Chondrocyte (in vitro differentiated cells): ENCODE results near the gene TMEM132A. TPM values are rescaled to one million over a fixed set of nuclear protein-coding genes. Genes with fewer than 3 reads are reported as not detected.

ENCODE experiments used
- DNase-seq: peaks from one replicate; pipeline ENCODE4 v3.0.0; 2021; ENCODE audit warnings: mixed read lengths, low spot score
- H3K27ac Mint-ChIP-seq: one replicate; pipeline ENCODE4 v1.8.0; 2021; ENCODE audit warnings: mild to moderate bottlenecking, moderate library complexity, mixed read lengths; ENCODE audit not compliant: unreplicated experiment
- H3K27me3 Mint-ChIP-seq: 2 replicates; pipeline ENCODE4 v1.8.0; 2021; ENCODE audit warnings: low read depth, mixed read lengths
- H3K36me3 Mint-ChIP-seq: 2 replicates; pipeline ENCODE4 v1.8.0; 2021; ENCODE audit warnings: low read depth, mixed read lengths
- H3K4me1 Mint-ChIP-seq: 2 replicates; pipeline ENCODE4 v1.8.0; 2021; ENCODE audit warnings: low read depth, mild to moderate bottlenecking, mixed read lengths
- H3K4me3 Mint-ChIP-seq: one replicate; pipeline ENCODE4 v1.8.0; 2021; ENCODE audit warnings: mild to moderate bottlenecking, moderate library complexity, mixed read lengths; ENCODE audit not compliant: unreplicated experiment
- H3K9me3 Mint-ChIP-seq: 2 replicates; pipeline ENCODE4 v1.8.0; 2021; ENCODE audit warnings: low read depth, mixed read lengths
- CTCF ChIP-seq: fragments of 200-600 bp; sonication (generic); IDR thresholded peaks from 2 replicates; pipeline ENCODE4 v1.5.0; 2021; ENCODE audit warnings: antibody characterized with exemption, mild to moderate bottlenecking, moderate library complexity
- total RNA-seq: library from RNA; stranded (reverse); gene quantifications from 3 replicates; pipeline ENCODE4 v1.2.1, GENCODE V29; 2021

The TMEM132A gene
- total RNA-seq, 1 donor from 2014 or later = 69.8 TPM

- Mint-ChIP-seq H3K27me3 (peaks cover 8% of the 10 kb centered on the region), H3K4me1 (peaks cover 44% of the 10 kb centered on the region), H3K9me3 (no peaks in the 10 kb centered on the region), H3K4me3 (peak overlapping the region; percentile 95), H3K36me3 (peaks cover 1% of the 10 kb centered on the region), H3K27ac (peak overlapping the region; percentile 93)
- no peak for DNase-seq
- TF ChIP-seq CTCF = peak; percentile 74
Observed at GRCh38 chr11:60915248-60915914, 8.9 kb upstream of the TMEM132A start.

GRCh38 chr11:60916669-60917206 lies 7.5 kb upstream of the TMEM132A start:
- Mint-ChIP-seq H3K27ac (no peak overlapping the region), H3K9me3 (no peaks in the 10 kb centered on the region), H3K36me3 (peaks cover 7% of the 10 kb centered on the region), H3K4me3 (no peak overlapping the region), H3K27me3 (peaks cover 3% of the 10 kb centered on the region), H3K4me1 (peaks cover 44% of the 10 kb centered on the region)
- TF ChIP-seq CTCF = no peak
- no peak for DNase-seq

GRCh38 chr11:60917267-60917666 lies 7.0 kb upstream of the TMEM132A start:
- no peak overlapping the region for H3K27ac Mint-ChIP-seq
- H3K9me3 Mint-ChIP-seq = no peaks in the 10 kb centered on the region
- H3K4me3 Mint-ChIP-seq = no peak overlapping the region
- no peak for DNase-seq
- peaks cover 43% of the 10 kb centered on the region for H3K4me1 Mint-ChIP-seq
- no peaks in the 10 kb centered on the region for H3K27me3 Mint-ChIP-seq
- peaks cover 9% of the 10 kb centered on the region for H3K36me3 Mint-ChIP-seq
- TF ChIP-seq CTCF = no peak

GRCh38 chr11:60918251-60918938 lies 5.9 kb upstream of the TMEM132A start:
- no peak overlapping the region for H3K4me3 Mint-ChIP-seq
- no peak overlapping the region for H3K27ac Mint-ChIP-seq
- DNase-seq = no peak
- no peaks in the 10 kb centered on the region for H3K9me3 Mint-ChIP-seq
- H3K27me3 Mint-ChIP-seq = no peaks in the 10 kb centered on the region
- H3K36me3 Mint-ChIP-seq = peaks cover 12% of the 10 kb centered on the region
- no peak for TF ChIP-seq CTCF
- H3K4me1 Mint-ChIP-seq = peaks cover 32% of the 10 kb centered on the region

- no peak overlapping the region for H3K4me3 Mint-ChIP-seq
- no peak overlapping the region for H3K27ac Mint-ChIP-seq
- H3K36me3 Mint-ChIP-seq = peaks cover 12% of the 10 kb centered on the region
- TF ChIP-seq CTCF = no peak
- H3K9me3 Mint-ChIP-seq = no peaks in the 10 kb centered on the region
- H3K4me1 Mint-ChIP-seq = peaks cover 29% of the 10 kb centered on the region
- H3K27me3 Mint-ChIP-seq = no peaks in the 10 kb centered on the region
- DNase-seq = no peak
Observed at GRCh38 chr11:60918939-60919265, 5.4 kb upstream of the TMEM132A start.
